GDM1 (cell line): ENCODE data around the gene ALDOC.
A peak's percentile ranks its signal among the peaks of the same experiment; 100 is the strongest.

Experiments
- DNase-seq: peaks from one replicate; lab custom pipeline; 2025; lab: John Stamatoyannopoulos, UW

Gene ALDOC

GRCh38 chr17:28552176-28552999, 24.3 kb downstream of the ALDOC start, which contains the start of gene UNC119:
Gene UNC119 (minus strand): TSS chr17:28552624. CDS start chr17:28552557, 67 bp downstream.
- DNase-seq: peak; percentile 58

GRCh38 chr17:28551421-28552175, 25.1 kb downstream of the ALDOC start:
- DNase-seq: no peak

DNA sequence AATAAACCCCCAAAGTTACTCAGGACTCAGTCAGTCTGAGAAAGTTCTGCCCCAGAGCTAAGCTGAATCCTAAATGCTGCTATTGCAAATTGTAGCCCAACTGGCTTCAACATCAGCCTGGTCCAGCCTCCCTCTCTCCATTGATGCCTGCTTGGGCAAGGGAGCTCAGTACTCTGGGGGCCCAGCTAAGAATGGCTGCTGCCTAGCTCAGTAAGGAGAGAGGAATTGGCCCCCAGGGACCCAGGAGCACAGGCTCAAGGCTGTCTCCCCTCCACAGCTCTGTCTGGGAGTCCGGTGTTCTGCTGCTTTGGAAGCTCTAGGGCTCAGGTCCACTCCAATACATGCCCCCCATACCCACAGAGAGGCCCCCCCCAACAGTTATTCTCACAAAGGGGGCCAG, 25.8 kb downstream of the ALDOC start:
- DNase-seq: no peak

- no peak for DNase-seq
These were observed 27.2 kb downstream of the ALDOC start for GRCh38 chr17:28549236-28550132.

DNA sequence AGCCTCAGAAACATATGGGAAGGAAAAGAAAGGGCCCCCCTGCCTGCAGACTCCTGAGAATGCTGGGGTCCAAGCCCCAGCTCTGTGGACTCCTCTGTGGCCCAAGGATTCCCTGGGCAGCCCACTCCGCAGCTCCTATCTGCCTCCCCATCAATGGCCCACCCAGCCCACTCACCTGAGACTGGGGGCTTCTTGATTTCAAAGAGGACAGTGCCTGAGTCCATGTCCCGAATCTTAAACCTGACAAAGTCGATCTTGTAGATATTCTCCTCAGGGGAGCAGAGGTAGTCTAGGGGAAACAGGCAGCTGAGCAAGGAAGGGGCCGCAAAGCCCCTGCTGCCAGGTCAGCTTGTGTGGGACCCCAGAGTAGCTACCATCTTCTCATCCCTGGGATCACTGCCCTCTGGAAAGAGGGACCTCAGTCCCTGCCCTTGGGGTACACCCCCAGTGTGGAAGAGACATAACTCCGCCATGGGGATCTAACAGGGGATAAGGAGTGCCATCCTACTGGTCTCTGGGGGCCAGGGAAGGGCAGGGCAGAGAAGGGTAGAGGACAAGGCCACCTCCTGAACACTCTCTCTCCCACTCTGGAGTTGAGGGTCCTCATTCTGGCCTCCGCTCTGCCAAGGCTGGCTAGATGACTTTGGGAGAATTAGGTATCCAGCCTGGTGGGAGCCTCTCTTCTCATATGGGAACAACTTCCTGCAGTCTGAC, 28.1 kb downstream of the ALDOC start:
- DNase-seq: no peak

- DNase-seq: peak; percentile 43
These were observed 28.9 kb downstream of the ALDOC start for GRCh38 chr17:28547623-28548416.

GRCh38 chr17:28547096-28547622, 29.5 kb downstream of the ALDOC start:
- DNase-seq: no peak

DNA sequence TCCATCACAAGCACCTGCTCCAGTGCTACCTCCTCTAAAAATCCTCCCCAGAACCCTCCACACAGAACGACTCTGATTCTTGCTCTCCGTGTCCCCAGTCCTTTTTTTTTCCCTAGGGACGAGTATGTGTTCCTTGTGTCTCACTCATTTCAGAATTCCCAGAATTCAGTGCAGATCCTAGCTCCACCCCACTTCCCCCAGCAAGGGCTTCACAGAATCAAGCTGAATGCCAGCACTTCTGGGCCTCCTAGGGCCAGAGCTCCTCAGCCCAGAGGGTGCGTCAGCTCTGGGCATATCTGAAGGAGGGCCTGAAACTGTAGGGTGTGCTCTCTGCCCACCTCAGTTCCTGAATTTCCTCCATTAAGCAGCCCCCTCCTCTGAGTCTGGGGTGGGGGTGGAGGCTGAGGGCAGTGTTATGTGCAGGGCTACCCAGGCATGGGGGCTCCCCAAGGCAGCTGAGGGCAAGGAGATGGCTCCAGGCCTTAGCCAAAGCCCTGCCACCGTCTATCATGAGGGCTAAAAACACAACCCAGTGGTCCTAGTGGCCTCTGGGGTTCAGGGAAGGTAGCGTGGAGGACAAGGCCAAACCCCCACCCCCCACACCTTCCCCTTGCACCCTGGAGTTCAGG, 30.8 kb downstream of the ALDOC start:
- no peak for DNase-seq

- DNase-seq: no peak
These were observed 31.6 kb downstream of the ALDOC start for GRCh38 chr17:28545141-28545503.

DNA sequence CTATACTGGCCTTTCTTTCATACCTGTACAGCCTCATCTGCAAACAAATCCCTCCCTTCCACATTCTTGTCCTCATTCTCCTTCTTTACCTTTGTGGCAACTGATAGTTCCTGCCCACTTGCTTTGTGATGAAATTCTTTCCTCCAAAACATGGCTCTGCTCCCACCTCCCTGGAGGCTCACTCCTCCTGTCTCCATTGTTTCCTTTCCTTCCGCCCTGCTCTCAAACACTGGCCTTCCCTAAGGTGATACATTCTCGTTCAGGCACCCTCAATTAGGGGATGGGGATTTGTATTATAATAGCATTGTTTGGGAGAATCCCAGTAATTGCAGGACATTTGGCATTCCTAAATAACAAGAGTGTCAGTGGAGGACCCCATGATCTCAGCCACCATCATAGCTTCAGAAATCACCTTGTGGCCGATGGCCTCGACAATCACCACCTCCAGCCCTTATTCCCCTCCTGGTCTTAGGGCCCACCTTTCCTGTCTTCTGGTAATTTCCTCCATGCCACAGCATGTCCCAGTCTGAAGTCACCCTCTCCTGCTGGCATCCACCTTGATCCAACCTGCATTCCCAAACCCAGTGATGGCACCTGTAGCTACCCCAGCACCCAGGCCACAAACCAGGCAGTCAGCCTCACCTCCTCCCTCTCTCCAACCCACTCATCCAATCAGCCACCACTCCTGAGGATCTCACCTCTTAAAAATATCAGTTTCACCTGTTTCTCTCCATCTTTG, 32.1 kb downstream of the ALDOC start:
- DNase-seq: no peak

DNA sequence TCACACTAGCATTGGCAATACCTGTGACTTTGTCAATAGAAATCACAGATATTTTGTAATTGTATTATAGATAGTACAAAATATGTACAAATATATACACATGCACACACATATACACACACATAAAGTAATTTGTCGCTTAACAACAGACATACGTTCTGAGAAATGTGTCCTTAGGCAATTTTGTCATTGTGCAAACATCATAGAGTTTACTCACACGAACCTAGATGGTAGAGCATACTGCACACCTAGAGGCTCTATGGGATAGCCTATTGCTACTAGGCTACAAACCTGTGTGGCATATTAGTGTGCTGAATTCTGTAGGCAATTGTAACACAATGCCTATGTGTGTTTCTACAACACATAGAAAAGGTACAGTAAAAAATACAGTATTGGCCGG, 35.3 kb downstream of the ALDOC start:
- DNase-seq: no peak

- no peak for DNase-seq
These were observed 36.5 kb downstream of the ALDOC start for GRCh38 chr17:28540231-28540630.

- DNase-seq: no peak
These were observed 38.3 kb downstream of the ALDOC start for GRCh38 chr17:28538296-28538895.

- DNase-seq: no peak
These were observed 39.5 kb downstream of the ALDOC start for GRCh38 chr17:28537219-28537610.

DNA sequence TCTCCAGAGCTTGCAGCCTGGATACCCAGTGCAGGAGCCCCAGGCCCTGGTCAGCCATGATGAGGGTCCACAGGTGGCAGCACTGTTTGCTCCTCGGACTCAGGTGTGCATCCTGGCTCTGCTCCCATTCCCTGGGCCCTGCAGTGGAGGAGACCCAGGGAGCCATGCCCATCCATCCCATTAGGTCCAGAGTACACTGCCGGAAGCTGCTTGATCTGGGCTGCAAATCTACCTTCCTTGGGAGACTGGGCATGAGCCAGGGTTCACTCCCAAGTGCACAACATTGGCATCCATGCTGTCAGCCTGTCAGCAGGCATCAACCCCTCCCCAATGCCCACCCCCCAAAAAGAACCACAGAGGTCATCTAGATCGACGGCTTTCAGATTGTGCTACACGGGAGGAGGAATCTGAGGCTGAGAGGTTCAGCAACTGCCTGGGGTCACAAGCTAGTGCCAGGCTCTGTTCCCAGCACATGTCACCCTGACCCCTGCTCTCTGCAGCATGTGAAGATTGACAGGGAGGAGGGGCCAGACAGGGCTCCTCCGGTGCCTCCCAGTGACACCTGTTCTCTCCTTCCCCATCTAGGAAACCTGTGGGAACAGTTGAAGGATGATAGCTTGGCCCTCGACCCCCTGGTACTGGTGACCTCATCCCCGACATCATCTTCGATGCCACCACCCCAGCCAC, 40.0 kb downstream of the ALDOC start:
- no peak for DNase-seq

GRCh38 chr17:28534740-28535375, 41.8 kb downstream of the ALDOC start:
- no peak for DNase-seq

GRCh38 chr17:28533091-28533807, 43.4 kb downstream of the ALDOC start:
- DNase-seq: no peak
